DND-41 (cell line): ENCODE results near the gene ZNF3.

Experiments used
- ATAC-seq: fragments of 200-7000 bp; cut with Tn5 transposase; 3 replicates; pipeline ENCODE4 v1.9.1; 2021; ENCODE audit warnings: low read depth; ENCODE audit not compliant: insufficient read depth
- DNase-seq: peaks from one replicate; pipeline ENCODE4 v3.0.0-alpha.2; 2020
- H2AFZ ChIP-seq: 2 replicates; pipeline ENCODE4 v1.6.0; 2012; ENCODE audit warnings: low read depth, low read length
- H3K27ac ChIP-seq: 2 replicates; pipeline ENCODE4 v1.5.1; 2012; ENCODE audit warnings: low read length, inconsistent platforms
- H3K27me3 ChIP-seq: fragments of 200-600 bp; sonication (generic); 2 replicates; pipeline ENCODE4 v1.6.0; 2012; ENCODE audit warnings: low read length, mild to moderate bottlenecking, inconsistent platforms; ENCODE audit not compliant: insufficient read depth, poor library complexity
- H3K36me3 ChIP-seq: 2 replicates; pipeline ENCODE4 v1.5.1; 2012; ENCODE audit warnings: low read length, inconsistent platforms; ENCODE audit not compliant: insufficient read depth
- H3K4me1 ChIP-seq: 2 replicates; pipeline ENCODE4 v1.5.1; 2012; ENCODE audit warnings: mild to moderate bottlenecking, low read length; ENCODE audit not compliant: insufficient read depth
- H3K4me2 ChIP-seq: 2 replicates; pipeline ENCODE4 v1.6.0; 2012; ENCODE audit warnings: mild to moderate bottlenecking, moderate library complexity, low read length, inconsistent platforms; ENCODE audit not compliant: insufficient read depth
- H3K4me3 ChIP-seq, 2 experiments: fragments of 200-600 bp in 1 of 2; shearing (Covaris generic) in 1 of 2; 2 replicates each; pipeline ENCODE4 v1.5.1; 2012 to 2016; ENCODE audit warnings: inconsistent platforms in 2 of 2, low read length in 2 of 2, mild to moderate bottlenecking in 2 of 2, low read depth in 1 of 2, moderate library complexity in 1 of 2
- H3K79me2 ChIP-seq: 2 replicates; pipeline ENCODE4 v1.6.0; 2012; ENCODE audit warnings: low read length, inconsistent platforms; ENCODE audit not compliant: insufficient read depth
- H3K9ac ChIP-seq: 2 replicates; pipeline ENCODE4 v1.6.0; 2012; ENCODE audit warnings: low read depth, mild to moderate bottlenecking, inconsistent platforms, low read length, moderate library complexity
- H3K9me3 ChIP-seq: 2 replicates; pipeline ENCODE4 v1.5.1; 2012; ENCODE audit warnings: low read length, moderate library complexity, mild to moderate bottlenecking, inconsistent platforms; ENCODE audit not compliant: insufficient read depth, severe bottlenecking
- H4K20me1 ChIP-seq: 2 replicates; pipeline ENCODE4 v1.6.0; 2012; ENCODE audit warnings: low read length; ENCODE audit not compliant: insufficient read depth
- CTCF ChIP-seq: IDR thresholded peaks from 2 replicates; pipeline ENCODE4 v1.5.1; 2012; ENCODE audit warnings: borderline replicate concordance, low read length, moderate library complexity, mild to moderate bottlenecking; ENCODE audit not compliant: poor library complexity, severe bottlenecking; ENCODE audit errors: extremely low read depth
- EZH2 ChIP-seq: IDR thresholded peaks from 3 replicates; pipeline ENCODE4 v1.6.1; 2012; ENCODE audit warnings: borderline replicate concordance, low read depth, mild to moderate bottlenecking, moderate library complexity, low read length, inconsistent platforms; ENCODE audit not compliant: severe bottlenecking

Gene ZNF3

GRCh38 chr7:100029596-100029995 lies 51.9 kb downstream of the ZNF3 start:
- Histone ChIP-seq H3K27me3 (no peaks in the 10 kb centered on the region), H3K4me2 (no peak overlapping the region), H3K9ac (no peak overlapping the region), H2AFZ (no peak overlapping the region), H3K79me2 (no peaks in the 10 kb centered on the region), H3K4me1 (no peaks in the 10 kb centered on the region), H4K20me1 (no peaks in the 10 kb centered on the region), H3K9me3 (no peaks in the 10 kb centered on the region), H3K36me3 (peaks cover 90% of the 10 kb centered on the region), H3K27ac (no peak overlapping the region), H3K4me3 (no peak overlapping the region)
- ATAC-seq (no peak), DNase-seq (no peak)
- TF ChIP-seq EZH2, result no peak
- TF ChIP-seq CTCF, result no peak

- DNase-seq (no peak), ATAC-seq (no peak)
- H2AFZ ChIP-seq, result no peak overlapping the region
- H3K4me2 ChIP-seq, result no peak overlapping the region
- no peak overlapping the region for H3K27ac ChIP-seq
- peaks cover 14% of the 10 kb centered on the region; the same call in 1 of the 2 replicates for H3K79me2 ChIP-seq
- H3K9me3 ChIP-seq, result no peaks in the 10 kb centered on the region
- peaks cover 95% of the 10 kb centered on the region for H3K36me3 ChIP-seq
- no peaks in the 10 kb centered on the region for H3K27me3 ChIP-seq
- H4K20me1 ChIP-seq, result peaks cover 7% of the 10 kb centered on the region
- H3K9ac ChIP-seq, result no peak overlapping the region
- no peaks in the 10 kb centered on the region for H3K4me1 ChIP-seq
- no peak overlapping the region for H3K4me3 ChIP-seq
- TF ChIP-seq CTCF (no peak), EZH2 (no peak)
These were observed 54.3 kb downstream of the ZNF3 start for GRCh38 chr7:100027197-100027596.

GRCh38 chr7:100024020-100024619 lies 57.4 kb downstream of the ZNF3 start:
- no peak overlapping the region for H3K9ac ChIP-seq
- no peak overlapping the region for H3K4me2 ChIP-seq
- no peak overlapping the region for H3K4me3 ChIP-seq
- DNase-seq (no peak), ATAC-seq (no peak)
- peaks cover 82% of the 10 kb centered on the region for H3K36me3 ChIP-seq
- no peaks in the 10 kb centered on the region for H3K27me3 ChIP-seq
- no peaks in the 10 kb centered on the region for H3K4me1 ChIP-seq
- H4K20me1 ChIP-seq, result peaks cover 12% of the 10 kb centered on the region
- H3K9me3 ChIP-seq, result no peaks in the 10 kb centered on the region
- TF ChIP-seq CTCF (no peak), EZH2 (no peak)
- H2AFZ ChIP-seq, result no peak overlapping the region
- H3K27ac ChIP-seq, result no peak overlapping the region
- H3K79me2 ChIP-seq, result peaks cover 43% of the 10 kb centered on the region
